ENCODE measurements around the gene TXNRD2. TPM values are rescaled to one million over a fixed set of nuclear protein-coding genes. Genes with fewer than 3 reads are reported as not detected.

TXNRD2 gene
- total RNA-seq, 1 donor from 2014 or later, result 23.0 TPM

GRCh38 chr22:19851291-19852176 lies 90.1 kb downstream of the TXNRD2 start:
- Mint-ChIP-seq H3K36me3 (ENCODE audit: low read depth, unreplicated experiment) (peaks cover 17% of the 10 kb centered on the region), H3K9me3 (ENCODE audit: unreplicated experiment) (no peaks in the 10 kb centered on the region), H3K27me3 (ENCODE audit: unreplicated experiment) (peaks cover 15% of the 10 kb centered on the region), H3K27ac (ENCODE audit: unreplicated experiment) (no peak overlapping the region), H3K4me3 (ENCODE audit: unreplicated experiment) (no peak overlapping the region), H3K4me1 (ENCODE audit: unreplicated experiment) (peaks cover 23% of the 10 kb centered on the region)
- DNase-seq (ENCODE audit: low spot score), result no peak
- no peak for TF ChIP-seq CTCF (IDR thresholded peaks at IDR 0.05; ENCODE audit: unreplicated experiment)

DNA sequence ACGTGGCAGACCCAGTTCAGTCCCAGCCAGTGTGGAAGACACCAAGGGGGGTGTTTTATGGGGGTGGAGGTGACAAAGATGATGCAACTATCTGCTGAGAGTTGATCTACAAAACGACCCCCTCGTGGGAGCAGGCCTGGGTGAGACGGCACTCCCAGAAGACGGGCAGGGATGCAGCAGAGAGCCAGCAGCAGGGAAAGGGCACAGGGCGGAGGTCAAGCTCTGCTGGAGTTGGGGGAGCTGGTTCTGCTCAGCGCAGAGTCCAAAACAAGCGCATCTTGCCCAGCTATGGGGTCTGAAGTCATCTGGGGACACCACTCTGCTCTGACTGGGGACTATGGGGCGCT lies 90.9 kb downstream of the TXNRD2 start:
- H3K9me3 Mint-ChIP-seq (ENCODE audit: unreplicated experiment), result no peaks in the 10 kb centered on the region
- no peak for DNase-seq (ENCODE audit: low spot score)
- peaks cover 19% of the 10 kb centered on the region for H3K36me3 Mint-ChIP-seq (ENCODE audit: low read depth, unreplicated experiment)
- peaks cover 15% of the 10 kb centered on the region for H3K27me3 Mint-ChIP-seq (ENCODE audit: unreplicated experiment)
- H3K4me3 Mint-ChIP-seq (ENCODE audit: unreplicated experiment), result peak overlapping the region; percentile 62
- H3K27ac Mint-ChIP-seq (ENCODE audit: unreplicated experiment), result no peak overlapping the region
- peaks cover 20% of the 10 kb centered on the region for H3K4me1 Mint-ChIP-seq (ENCODE audit: unreplicated experiment)
- no peak for TF ChIP-seq CTCF (IDR thresholded peaks at IDR 0.05; ENCODE audit: unreplicated experiment)

GRCh38 chr22:19849835-19850762 lies 91.5 kb downstream of the TXNRD2 start:
- no peak for DNase-seq (ENCODE audit: low spot score)
- Mint-ChIP-seq H3K9me3 (ENCODE audit: unreplicated experiment) (no peaks in the 10 kb centered on the region), H3K27me3 (ENCODE audit: unreplicated experiment) (peaks cover 15% of the 10 kb centered on the region), H3K27ac (ENCODE audit: unreplicated experiment) (no peak overlapping the region), H3K4me3 (ENCODE audit: unreplicated experiment) (peak overlapping the region; percentile 62), H3K4me1 (ENCODE audit: unreplicated experiment) (peaks cover 17% of the 10 kb centered on the region), H3K36me3 (ENCODE audit: low read depth, unreplicated experiment) (peaks cover 21% of the 10 kb centered on the region)
- no peak for TF ChIP-seq CTCF (IDR thresholded peaks at IDR 0.05; ENCODE audit: unreplicated experiment)

DNA sequence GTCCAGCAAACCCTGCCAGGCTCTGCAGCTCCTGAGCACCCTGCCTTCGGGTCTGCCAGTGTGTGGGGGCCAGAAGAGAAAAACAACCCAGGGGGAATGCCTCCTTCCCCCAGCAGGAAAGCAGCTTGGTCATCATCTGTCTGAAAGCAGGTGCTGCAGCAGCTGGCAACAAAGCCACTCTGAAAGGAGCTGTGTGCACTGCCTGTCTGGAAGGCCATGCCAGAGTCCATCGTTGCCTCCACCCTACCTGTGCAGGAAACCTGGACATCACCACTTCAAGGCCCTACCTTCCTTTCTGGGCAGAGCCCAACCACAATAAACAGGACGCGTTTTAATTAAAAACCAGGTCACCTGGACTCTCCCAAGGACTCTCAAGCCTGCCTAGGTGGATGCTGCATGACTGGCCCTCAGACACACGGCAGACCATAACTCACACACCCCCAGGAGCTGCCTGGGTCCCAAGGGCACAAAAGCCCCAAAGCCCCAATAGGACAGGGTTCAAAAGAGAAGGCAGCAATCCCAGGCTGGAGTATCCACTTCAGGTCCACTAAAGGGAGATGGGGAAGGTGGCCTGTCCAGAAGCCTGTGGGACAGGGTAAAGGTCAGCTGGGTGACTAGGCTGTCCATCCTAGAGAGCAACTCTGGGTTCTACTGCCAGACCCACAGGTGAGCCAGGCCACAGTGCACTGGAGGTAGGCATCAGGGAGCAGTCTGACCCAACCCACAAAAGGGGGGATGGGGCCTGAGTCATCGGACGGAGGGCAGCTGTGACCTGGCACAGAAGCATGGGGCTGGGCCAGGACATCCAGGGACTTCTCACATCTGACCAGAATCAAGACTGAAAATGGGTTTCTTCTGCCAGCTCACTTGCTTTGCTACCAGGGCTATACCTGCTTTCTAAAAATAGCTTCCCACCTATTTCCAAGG lies 93.1 kb downstream of the TXNRD2 start:
- no peak for DNase-seq (ENCODE audit: low spot score)
- peaks cover 7% of the 10 kb centered on the region for H3K27me3 Mint-ChIP-seq (ENCODE audit: unreplicated experiment)
- H3K27ac Mint-ChIP-seq (ENCODE audit: unreplicated experiment), result no peak overlapping the region
- peaks cover 14% of the 10 kb centered on the region for H3K4me1 Mint-ChIP-seq (ENCODE audit: unreplicated experiment)
- H3K4me3 Mint-ChIP-seq (ENCODE audit: unreplicated experiment), result no peak overlapping the region
- peaks cover 21% of the 10 kb centered on the region for H3K36me3 Mint-ChIP-seq (ENCODE audit: low read depth, unreplicated experiment)
- H3K9me3 Mint-ChIP-seq (ENCODE audit: unreplicated experiment), result no peaks in the 10 kb centered on the region
- TF ChIP-seq CTCF (IDR thresholded peaks at IDR 0.05; ENCODE audit: unreplicated experiment), result no peak

Measured in endothelial cell (in vitro differentiated cells).